Prostate gland (tissue), 2 donors: ENCODE data around the gene ZNF593OS.

Experiments used
- CTCF ChIP-seq, 4 experiments: fragments of 200-600 bp in 2 of 4; fragments of 450-650 bp in 2 of 4; sonication (generic) in 2 of 4; IDR thresholded peaks; 1 replicate in 3 of 4; 2 replicates in 1 of 4; pipeline ENCODE4 v1.5.1; 2016 to 2019; ENCODE audit warnings: antibody characterized with exemption in 4 of 4, mild to moderate bottlenecking in 2 of 4, moderate library complexity in 2 of 4
- POLR2AphosphoS5 ChIP-seq: sonication (generic); formaldehyde crosslinking; IDR thresholded peaks from one replicate; pipeline ENCODE4 v1.6.1; 2017; ENCODE audit warnings: antibody characterized with exemption

GRCh38 chr1:26153966-26154532, 17.6 kb downstream of the ZNF593OS start:
- TF ChIP-seq CTCF (IDR thresholded peaks at IDR 0.05) = no peak
- TF ChIP-seq POLR2AphosphoS5 = no peak
